B cell (primary cell): ENCODE results near the gene RAB24. TPM values are rescaled to one million over a fixed set of nuclear protein-coding genes. Genes with fewer than 3 reads are reported as not detected.

Experiments
- ATAC-seq: fragments of 200-7000 bp; cut with Tn5 transposase; one replicate; pipeline ENCODE4 v1.10.0; 2021; ENCODE audit warnings: low read depth, mild to moderate bottlenecking, moderate number of reproducible peaks, moderate library complexity
- CTCF ChIA-PET: fragments of 350-600 bp; sonication (Branson Sonifier 250); formaldehyde crosslinking; loops from one replicate; lab custom pipeline; 2021; ENCODE audit warnings: antibody characterized with exemption, inconsistent platforms; lab: Charles Lee
- POLR2A ChIA-PET: fragments of 350-600 bp; sonication (Branson Sonifier 250); formaldehyde crosslinking; loops from one replicate; lab custom pipeline; 2021; ENCODE audit warnings: antibody characterized with exemption; lab: Charles Lee
- DNase-seq: peaks from one replicate; pipeline ENCODE4 v3.0.0; 2013
- H2AFZ ChIP-seq: 2 replicates; pipeline ENCODE4 v1.6.1; 2012; ENCODE audit warnings: mild to moderate bottlenecking, low read depth, low read length; ENCODE audit not compliant: insufficient read depth, poor library complexity, severe bottlenecking
- H3K27ac ChIP-seq, 2 donors: 1 replicate in 1 of 2; 2 replicates in 1 of 2; pipeline ENCODE4 v1.5.1; 2012 to 2013; ENCODE audit warnings: low read length in 2 of 2, mild to moderate bottlenecking in 2 of 2, moderate library complexity in 1 of 2
- H3K27me3 ChIP-seq, 4 experiments: fragments of 200-600 bp in 1 of 4; sonication (generic) in 1 of 4; replicated peaks in 1 of 4; 1 replicate in 2 of 4; 2 replicates in 2 of 4; pipeline versions ENCODE4 v1.6.1 to v1.7.0; 2013 to 2016; ENCODE audit warnings: low read length in 3 of 4, mild to moderate bottlenecking in 2 of 4, mixed read lengths in 1 of 4, moderate library complexity in 1 of 4; ENCODE audit not compliant: insufficient read depth in 4 of 4, control insufficient read depth in 3 of 4; ENCODE audit errors: control extremely low read depth in 1 of 4
- H3K36me3 ChIP-seq, 2 experiments: replicated peaks in 1 of 2; 1 replicate in 1 of 2; 2 replicates in 1 of 2; pipeline versions ENCODE4 v1.6.1 to v1.7.1; 2013; ENCODE audit warnings: low read length in 1 of 2; ENCODE audit not compliant: insufficient read depth in 2 of 2, control insufficient read depth in 1 of 2; ENCODE audit errors: control extremely low read depth in 1 of 2, extremely low read depth in 1 of 2
- H3K4me1 ChIP-seq, 2 donors: fragments of 200-600 bp in 1 of 2; sonication (generic) in 1 of 2; 1 replicate in 1 of 2; 2 replicates in 1 of 2; pipeline versions ENCODE4 v1.5.1 to v1.6.1; 2013 to 2017; ENCODE audit warnings: low read length in 2 of 2; ENCODE audit not compliant: control insufficient read depth in 2 of 2, insufficient read depth in 2 of 2
- H3K4me2 ChIP-seq: replicated peaks from 2 replicates; pipeline ENCODE3; 2012; ENCODE audit warnings: mild to moderate bottlenecking, low read depth, low read length; ENCODE audit not compliant: poor library complexity, severe bottlenecking
- H3K4me3 ChIP-seq, 5 experiments: fragments of 200-600 bp in 1 of 5; sonication (generic) in 1 of 5; 1 replicate in 3 of 5; 2 replicates in 2 of 5; pipeline versions ENCODE4 v1.5.1 to v1.7.0; 2011 to 2016; ENCODE audit warnings: low read length in 4 of 5, mild to moderate bottlenecking in 4 of 5, low read depth in 2 of 5, control low read depth in 1 of 5, moderate library complexity in 1 of 5; ENCODE audit not compliant: insufficient read depth in 1 of 5; ENCODE audit errors: control extremely low read depth in 1 of 5, extremely low read depth in 1 of 5
- H3K79me2 ChIP-seq: fragments of 200-600 bp; sonication (generic); one replicate; pipeline ENCODE4 v1.6.0; 2016; ENCODE audit warnings: low read length; ENCODE audit not compliant: control insufficient read depth, insufficient read depth
- H3K9ac ChIP-seq: fragments of 200-600 bp; sonication (generic); 2 replicates; pipeline ENCODE4 v1.6.1; 2017; ENCODE audit warnings: mild to moderate bottlenecking, low read length, moderate library complexity
- H3K9me3 ChIP-seq, 3 donors: one replicate each; pipeline versions ENCODE4 v1.6.1 to v1.7.1; 2013; ENCODE audit warnings: low read length in 2 of 3; ENCODE audit not compliant: control insufficient read depth in 2 of 3, insufficient read depth in 1 of 3; ENCODE audit errors: control extremely low read depth in 1 of 3
- H4K20me1 ChIP-seq: 2 replicates; pipeline ENCODE4 v1.6.0; 2012; ENCODE audit warnings: mild to moderate bottlenecking, low read length; ENCODE audit not compliant: insufficient read depth, control insufficient read depth, poor library complexity, severe bottlenecking
- H3K27ac Mint-ChIP-seq: one replicate; pipeline ENCODE4 v1.8.0; 2021; ENCODE audit warnings: mixed read lengths
- H3K27me3 Mint-ChIP-seq: one replicate; pipeline ENCODE4 v1.8.0; 2021; ENCODE audit warnings: mixed read lengths
- H3K4me1 Mint-ChIP-seq: one replicate; pipeline ENCODE4 v1.8.0; 2021; ENCODE audit warnings: mixed read lengths
- H3K4me3 Mint-ChIP-seq: one replicate; pipeline ENCODE4 v1.8.0; 2021; ENCODE audit warnings: mixed read lengths
- H3K9me3 Mint-ChIP-seq: one replicate; pipeline ENCODE4 v1.8.0; 2022; ENCODE audit warnings: mixed read lengths; ENCODE audit not compliant: insufficient read depth
- CTCF ChIP-seq: fragments of 200-600 bp; IDR thresholded peaks from one replicate; pipeline ENCODE4 v1.8.0; 2022; ENCODE audit warnings: antibody characterized with exemption, mild to moderate bottlenecking
- EZH2 ChIP-seq: IDR thresholded peaks from 2 replicates; pipeline ENCODE4 v1.6.1; 2012; ENCODE audit warnings: borderline replicate concordance, low read depth, mild to moderate bottlenecking, moderate library complexity, low read length; ENCODE audit not compliant: insufficient read depth, poor library complexity, severe bottlenecking
- WGBS: methylation state at CpG from one replicate; pipeline ENCODE4 v1.1.5; 2013; ENCODE audit warnings: missing lambda C conversion rate; ENCODE audit not compliant: insufficient coverage; 5-methylcytosine and 5-hydroxymethylcytosine counted together
- intact Hi-C: fragments of 100-400 bp; cut with micrococcal nuclease; formaldehyde crosslinking; loops from one replicate; pipeline ENCODE4 v1.10.0; 2022
- polyA plus RNA-seq: library from polyadenylated mRNA; depleted of rRNA; stranded (reverse); fragments of >200 nt; gene quantifications from 2 replicates; pipeline ENCODE4 v1.2.3, GENCODE V29; 2012
- total RNA-seq, 2 donors: library from RNA; stranded (reverse); fragments of 120-200 nt in 1 of 2; gene quantifications; 1 replicate in 1 of 2; 2 replicates in 1 of 2; pipeline versions ENCODE4 v1.2.3 to v1.2.4, GENCODE V29; 2013 to 2022

RAB24 gene
- total and polyA plus RNA-seq, 2 donors (not counting 1 experiment from before 2014, with no cell fraction given): 38.3 to 147 TPM

DNA sequence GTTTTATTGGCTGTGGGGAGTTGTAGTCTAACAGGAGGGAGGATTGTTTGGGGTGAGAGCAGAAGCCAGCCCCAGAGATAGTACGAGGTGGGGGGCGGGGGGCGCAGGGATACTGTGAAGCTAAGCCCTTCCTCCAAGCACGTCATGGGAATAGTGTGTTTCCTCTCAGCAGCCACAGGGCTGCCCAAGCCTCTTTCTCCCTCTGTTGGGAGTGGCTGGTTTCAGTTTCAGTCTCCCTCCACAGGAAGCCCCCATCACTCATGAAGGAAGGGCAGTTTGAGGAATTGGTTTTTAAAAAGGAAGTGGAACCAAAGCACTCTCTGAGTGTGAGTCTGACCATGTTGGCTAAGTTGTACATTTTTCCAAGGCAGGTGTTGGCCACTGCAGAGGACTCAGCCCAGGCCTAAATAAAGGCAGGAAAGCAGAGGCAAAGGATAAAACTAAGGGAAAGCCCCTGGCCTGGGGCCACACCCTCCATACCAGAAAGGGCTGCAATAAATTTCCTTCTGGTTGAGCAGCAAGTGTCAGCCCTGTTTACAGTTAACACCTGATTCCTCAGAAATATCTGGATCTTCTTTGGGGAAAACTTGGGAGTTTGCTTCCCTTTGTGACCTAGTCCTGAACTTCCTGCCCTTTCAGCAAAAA is 3.2 kb downstream of the RAB24 start:
- no peak for TF ChIP-seq EZH2
- no peak for TF ChIP-seq CTCF
- Mint-ChIP-seq H3K27ac (peak overlapping the region; percentile 93), H3K27me3 (no peaks in the 10 kb centered on the region), H3K9me3 (no peaks in the 10 kb centered on the region), H3K4me1 (peaks cover 85% of the 10 kb centered on the region), H3K4me3 (peak overlapping the region; percentile 95)
- H3K36me3 ChIP-seq: peaks cover 2 to 21% of the 10 kb centered on the region in 2 experiments
- peak overlapping the region; percentile 79 to 81 for H3K27ac ChIP-seq
- H4K20me1 ChIP-seq: peaks cover 16% of the 10 kb centered on the region
- intact Hi-C loops: loop anchor here (1.0 to 5.0 kb wide), 6 partner anchors 12 to 302 kb away; partner anchors contain the start of genes B4GALT7, DOK3, LMAN2 and NSD1
- H3K4me3 ChIP-seq: peak overlapping the region in 3 of 5 experiments; percentile 7 to 54 (median 18)
- WGBS: 0% methylated on average over 3 of the region's 4 CpGs
- H3K27me3 ChIP-seq: no peaks in the 10 kb centered on the region
- peak overlapping the region; percentile 87 for H3K4me2 ChIP-seq
- H3K9me3 ChIP-seq: no peaks in the 10 kb centered on the region
- DNase-seq (peak; percentile 91), ATAC-seq (peak; percentile 71)
- H2AFZ ChIP-seq: peak overlapping the region; percentile 6
- H3K4me1 ChIP-seq: peaks cover 69 to 87% of the 10 kb centered on the region in 2 donors
- peak overlapping the region; percentile 38 for H3K9ac ChIP-seq
- H3K79me2 ChIP-seq: peaks cover 41% of the 10 kb centered on the region
- CTCF ChIA-PET: interaction anchor here (1.1 to 3.8 kb wide), 5 partner anchors 9 to 103 kb away, joined by 3 to 26 read pairs (median 4); no protein-coding TSS in a partner anchor
- POLR2A ChIA-PET: interaction anchor here (0.6 to 0.7 kb wide), 2 partner anchors 9 to 16 kb away, joined by 3 to 8 read pairs; no protein-coding TSS in a partner anchor

- Mint-ChIP-seq H3K4me1 (peaks cover 82% of the 10 kb centered on the region), H3K4me3 (peak overlapping the region; percentile 10)
- peak overlapping the region; percentile 79 to 81 for H3K27ac ChIP-seq
Measured at GRCh38 chr5:177299697-177300096, 3.8 kb downstream of the RAB24 start.

More at GRCh38 chr5:177299697-177300096, 3.8 kb downstream of the RAB24 start:
- H3K27me3 ChIP-seq: no peaks in the 10 kb centered on the region
- H3K9ac ChIP-seq: no peak overlapping the region
- CTCF ChIA-PET: interaction anchor here (0.6 to 3.8 kb wide), 5 partner anchors 10 to 245 kb away, joined by 3 to 26 read pairs (median 4); no protein-coding TSS in a partner anchor
- ATAC-seq: no peak
- H3K9me3 Mint-ChIP-seq: no peaks in the 10 kb centered on the region
- POLR2A ChIA-PET: interaction anchor here (0.7 kb wide), 1 partner anchor 17 kb away, joined by 8 read pairs; no protein-coding TSS in a partner anchor
- H3K9me3 ChIP-seq: no peaks in the 10 kb centered on the region
- intact Hi-C loops: loop anchor here (1.0 to 5.0 kb wide), 6 partner anchors 13 to 303 kb away; partner anchors contain the start of genes B4GALT7, DOK3, LMAN2 and NSD1
- no peak overlapping the region for H3K4me3 ChIP-seq
- DNase-seq: peak; percentile 32
- peaks cover 65 to 85% of the 10 kb centered on the region in 2 donors for H3K4me1 ChIP-seq
- no peaks in the 10 kb centered on the region for H3K27me3 Mint-ChIP-seq
- WGBS: 81% methylated on average over 5 of the region's 9 CpGs
- TF ChIP-seq EZH2 (no peak), CTCF (no peak)
- H2AFZ ChIP-seq: no peak overlapping the region
- peaks cover 9% of the 10 kb centered on the region for H4K20me1 ChIP-seq
- peak overlapping the region; percentile 87 for H3K4me2 ChIP-seq
- H3K79me2 ChIP-seq: peaks cover 35% of the 10 kb centered on the region
- H3K27ac Mint-ChIP-seq: peak overlapping the region; percentile 93
- H3K36me3 ChIP-seq: peaks cover 7 to 23% of the 10 kb centered on the region in 2 experiments
